GM18507 (cell line): ENCODE measurements around the gene DTWD1.
"Not testable (repeated sequence)": the region's sequence is repeated elsewhere in the genome, so short reads cannot be mapped to it uniquely, and the experiment has no call there.

ENCODE experiments used
- DNase-seq: peaks from one replicate; pipeline ENCODE4 v3.0.0; 2011; ENCODE audit warnings: low read depth; ENCODE audit not compliant: insufficient read length; ENCODE audit errors: extremely low spot score
- FAIRE-seq: peaks from 2 replicates; lab custom pipeline; 2011; peaks lifted over from hg19 to GRCh38; lab: Jason Lieb, UNC

DTWD1 gene

DNA sequence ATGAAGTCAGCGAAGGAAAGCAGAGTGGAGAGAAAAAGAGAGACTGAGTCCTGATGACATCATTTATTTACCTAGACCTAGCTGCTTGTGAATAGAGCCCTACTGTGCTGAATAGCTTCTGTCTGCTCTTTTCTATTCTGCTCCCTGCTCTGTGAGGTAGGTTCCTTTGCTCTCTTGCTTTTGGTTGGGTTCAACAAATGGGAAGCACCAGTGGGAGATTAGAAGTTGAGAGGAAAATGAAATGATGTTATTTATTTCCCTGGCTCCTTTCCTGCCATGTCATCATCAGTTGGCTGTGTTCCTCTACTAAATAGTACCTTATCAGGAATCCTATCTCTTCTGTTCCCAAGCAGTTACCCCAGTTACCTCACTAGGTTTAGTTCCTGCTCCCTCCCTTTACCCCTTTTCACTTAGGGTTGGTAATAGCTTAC, 23.5 kb downstream of the DTWD1 start:
- no peak for FAIRE-seq
- no peak for DNase-seq

DNA sequence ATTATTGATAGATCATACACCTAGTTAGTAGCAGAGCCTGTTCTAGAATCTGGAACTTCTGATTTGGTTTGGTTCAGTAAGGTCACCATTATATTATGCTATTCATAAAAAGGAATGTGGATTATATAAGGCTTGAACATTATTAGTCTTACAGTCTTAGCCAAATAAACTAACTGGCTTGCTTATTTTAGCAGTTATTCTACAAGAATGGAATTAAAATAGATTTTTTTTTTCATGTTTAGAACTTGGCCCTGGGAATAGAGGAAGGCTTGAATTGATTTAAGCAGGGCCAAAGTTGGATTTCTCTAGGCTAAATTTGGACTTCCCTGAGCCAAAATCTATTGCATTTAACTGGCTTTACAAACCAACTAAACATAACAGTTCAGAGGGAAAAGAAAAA, 24.4 kb downstream of the DTWD1 start:
- FAIRE-seq (no peak), DNase-seq (no peak)

DNA sequence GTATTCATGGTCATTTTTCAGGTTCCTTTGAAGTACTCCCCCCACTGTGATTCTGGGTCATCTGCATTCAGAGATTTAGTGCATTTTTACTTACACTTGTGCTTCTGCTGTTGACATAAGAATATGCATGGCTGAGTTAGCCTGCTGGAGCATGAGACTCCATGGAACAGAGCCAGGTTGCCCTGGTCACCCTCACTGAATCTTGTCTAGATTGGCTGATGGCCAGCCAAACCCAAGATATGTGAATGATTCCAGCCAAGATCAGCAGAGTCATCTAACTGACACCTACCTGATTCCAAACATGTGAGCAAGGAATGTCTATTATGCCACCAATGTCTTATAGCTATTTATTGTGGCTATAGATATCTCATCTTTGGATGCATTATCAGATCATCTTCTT, 25.1 kb downstream of the DTWD1 start:
- no peak for DNase-seq

DNA sequence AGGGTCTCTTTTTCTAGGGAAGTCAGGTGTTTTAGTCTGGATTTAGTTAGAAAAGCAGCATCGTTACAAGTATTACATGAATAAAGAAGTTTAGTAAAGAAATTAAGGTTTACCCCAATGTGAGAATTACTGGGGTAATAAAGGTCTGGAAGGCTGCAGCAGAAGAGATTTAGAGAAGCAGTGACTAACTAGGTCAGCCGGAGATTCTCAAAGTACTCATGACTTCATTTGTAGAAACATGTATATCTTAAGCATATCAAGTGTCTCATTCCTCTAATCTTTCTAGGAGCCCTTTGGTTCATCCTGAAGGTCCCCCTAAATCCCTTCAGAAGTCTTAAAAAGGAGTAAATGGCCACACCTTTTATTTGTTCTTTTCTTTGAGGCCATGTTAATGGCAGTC, 26.0 kb downstream of the DTWD1 start:
- FAIRE-seq: no peak
- no peak for DNase-seq

More for the DNA sequence above, 25.1 kb downstream of the DTWD1 start:
- FAIRE-seq: no peak

DNA sequence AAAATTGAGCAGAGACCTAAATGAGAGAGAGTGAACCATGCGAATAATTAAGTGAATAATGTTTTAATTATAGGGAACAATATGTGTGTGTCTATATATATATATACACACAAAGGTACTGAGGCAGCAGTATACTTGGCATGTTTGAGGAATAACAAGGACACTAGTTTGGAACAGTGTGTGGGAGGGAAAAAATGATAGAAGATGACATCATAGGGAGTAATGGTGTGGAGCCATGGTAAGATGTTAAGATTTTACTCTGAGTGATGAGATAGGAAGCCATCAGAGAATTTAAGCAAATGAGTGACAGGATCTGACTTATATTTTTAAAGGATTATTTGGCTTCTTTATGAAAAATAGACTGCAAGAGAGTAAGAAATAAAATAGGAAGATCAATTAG, 29.1 kb downstream of the DTWD1 start:
- no peak for FAIRE-seq
- DNase-seq: no peak

DNA sequence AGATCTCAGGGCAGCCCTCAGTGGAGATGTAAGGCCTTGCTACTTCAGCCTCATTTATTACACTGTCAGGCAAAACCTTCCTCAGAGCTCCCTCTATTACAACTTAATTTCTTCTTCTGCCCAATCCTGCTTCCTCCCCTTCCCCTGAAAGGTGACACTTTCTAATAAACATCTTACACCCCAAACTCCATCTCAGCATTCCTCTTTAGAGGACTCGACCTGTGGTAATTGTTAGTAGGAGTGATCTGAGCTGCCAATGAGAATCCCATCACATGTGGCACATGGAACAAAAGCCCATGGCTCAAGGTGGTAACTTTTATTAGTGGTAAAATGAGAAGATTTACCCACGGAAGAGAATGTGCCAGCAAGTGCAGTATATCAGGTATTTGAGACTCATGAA, 29.8 kb downstream of the DTWD1 start:
- no peak for FAIRE-seq
- DNase-seq: no peak

DNA sequence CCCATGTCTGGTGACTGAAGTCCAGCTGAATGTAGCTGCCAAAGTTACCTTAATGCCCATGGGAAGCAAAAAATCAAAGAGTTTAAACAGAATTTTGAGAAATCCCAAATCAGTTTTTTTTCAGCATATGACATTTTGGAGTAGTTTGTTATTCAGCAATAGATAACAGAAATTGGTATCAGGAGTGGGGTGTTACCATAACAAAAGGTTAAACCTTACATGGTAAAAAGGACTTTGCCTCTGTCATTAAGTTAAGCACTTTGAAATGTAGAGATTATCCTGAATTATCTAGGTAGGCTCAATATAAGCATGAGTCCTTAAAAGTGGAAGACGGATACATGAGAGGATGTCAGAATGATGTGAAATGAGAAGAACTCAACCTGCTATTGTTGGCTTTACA, 32.1 kb downstream of the DTWD1 start:
- FAIRE-seq: no peak
- no peak for DNase-seq

DNA sequence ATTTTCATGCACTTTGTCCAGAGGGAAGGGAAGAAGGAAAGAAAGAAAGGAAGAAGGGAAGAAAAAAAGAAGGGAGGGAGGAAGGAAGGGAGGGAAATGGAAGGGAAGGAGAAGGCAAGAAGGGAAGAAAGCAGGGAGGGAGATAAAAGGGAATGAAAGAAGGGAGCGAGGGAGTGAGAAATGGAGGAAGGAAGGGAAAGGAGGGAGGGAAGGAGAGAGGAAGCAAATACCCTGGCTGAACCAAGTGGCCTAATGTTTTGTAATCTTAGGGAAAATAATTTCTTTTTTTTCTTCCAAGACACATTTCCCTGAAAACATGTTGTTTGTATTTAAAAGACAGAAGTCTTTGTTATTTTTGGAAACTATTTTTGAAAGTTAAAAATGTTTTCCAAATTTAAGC, 35.9 kb downstream of the DTWD1 start:
- no peak for DNase-seq

DNA sequence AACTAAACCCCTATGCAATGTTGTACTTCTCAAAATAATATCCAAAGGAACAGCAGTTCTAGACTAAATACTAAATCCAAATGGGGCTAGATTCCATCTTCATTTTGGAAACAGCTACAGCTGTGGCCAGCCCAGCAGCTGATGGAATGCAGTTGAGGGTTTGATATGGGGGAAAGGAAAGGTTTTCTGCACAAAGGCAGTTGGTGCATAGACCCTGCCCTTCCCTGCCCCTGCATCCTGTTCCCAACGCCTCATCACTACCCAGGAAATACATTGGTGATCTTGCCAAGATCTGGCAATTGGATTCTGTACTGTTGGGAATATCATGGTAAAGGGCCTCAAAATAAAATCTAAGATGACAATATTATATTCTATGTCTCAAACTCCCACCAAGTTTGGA, 43.9 kb downstream of the DTWD1 start:
- no peak for DNase-seq
- no peak for FAIRE-seq

More for the DNA sequence above, 35.9 kb downstream of the DTWD1 start:
- no peak for FAIRE-seq

DNA sequence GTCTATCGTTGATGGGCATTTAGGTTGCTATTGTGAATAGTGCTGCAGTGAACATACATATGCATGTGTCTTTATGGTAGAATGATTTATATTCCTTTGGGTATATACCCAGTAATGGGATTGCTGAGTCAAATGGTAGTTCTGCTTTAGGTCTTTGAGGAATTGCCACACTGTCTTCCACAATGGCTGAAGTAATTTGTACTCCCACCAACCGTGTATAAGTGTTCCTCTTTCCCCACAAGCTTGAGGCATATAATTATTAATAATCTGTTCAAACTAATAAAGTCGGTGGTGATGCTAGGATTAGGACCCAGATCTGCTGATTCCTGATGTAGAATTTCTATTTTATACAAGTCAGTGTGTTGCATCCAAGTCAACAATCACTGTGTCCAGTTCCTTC, 45.6 kb downstream of the DTWD1 start:
- not testable (repeated sequence) for DNase-seq, FAIRE-seq

DNA sequence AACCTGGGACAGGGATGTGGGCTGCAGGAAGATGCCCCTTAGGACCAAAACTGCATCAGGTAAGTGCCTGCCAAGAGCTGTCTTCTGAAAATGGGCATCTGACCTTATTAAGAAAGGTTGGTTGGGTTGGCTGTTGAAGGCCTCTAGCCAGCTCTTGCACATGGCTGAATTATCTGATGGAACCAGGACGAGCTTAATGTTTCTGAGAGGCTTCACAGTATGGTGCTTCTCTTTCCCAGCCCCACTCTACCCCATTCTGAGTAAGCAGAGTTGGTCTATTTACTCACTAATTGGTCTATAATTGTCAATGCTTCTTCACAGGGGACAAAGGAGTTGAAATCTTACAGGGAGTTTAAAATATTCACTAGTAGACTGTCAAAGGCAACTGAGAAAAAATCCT, 48.4 kb downstream of the DTWD1 start:
- FAIRE-seq: no peak
- DNase-seq: no peak

DNA sequence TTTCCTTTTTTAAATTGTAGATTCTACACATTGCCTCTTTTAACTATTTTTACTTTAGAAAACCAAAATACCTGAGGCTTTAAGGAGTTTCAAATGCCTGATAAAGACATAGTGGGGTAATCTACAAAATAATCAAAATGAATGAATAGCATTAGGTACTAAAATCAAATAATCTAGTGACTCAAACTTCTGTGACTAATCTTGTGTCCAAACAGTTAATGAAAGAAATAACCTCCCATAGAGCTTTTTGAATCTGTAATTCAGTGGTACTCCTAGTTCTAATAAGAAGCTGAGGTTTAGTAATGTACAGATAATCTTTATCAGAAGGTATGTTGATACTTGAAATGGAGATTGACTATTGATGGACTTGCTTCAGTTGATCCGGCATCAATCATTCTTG, 53.0 kb downstream of the DTWD1 start:
- no peak for DNase-seq
- FAIRE-seq: no peak

DNA sequence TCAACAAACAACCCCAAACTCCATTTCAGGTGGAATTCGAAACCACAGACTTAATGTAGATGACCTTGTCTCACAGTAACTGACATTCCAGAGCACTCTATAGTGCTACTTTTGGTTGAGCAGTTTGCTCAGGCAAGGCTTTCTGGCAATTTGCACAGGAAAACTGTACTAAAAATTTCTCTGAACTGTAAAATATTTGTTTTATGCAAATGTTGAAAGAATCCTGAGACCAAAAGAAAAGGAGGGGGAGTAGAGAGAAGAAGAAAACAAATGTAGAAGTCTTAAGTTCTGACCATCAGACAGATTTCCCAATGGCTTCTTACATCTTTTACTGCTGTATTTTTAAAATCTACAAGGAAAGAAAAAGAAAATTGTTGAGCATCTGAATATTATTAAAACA, 53.5 kb downstream of the DTWD1 start:
- FAIRE-seq: no peak
- DNase-seq: no peak

DNA sequence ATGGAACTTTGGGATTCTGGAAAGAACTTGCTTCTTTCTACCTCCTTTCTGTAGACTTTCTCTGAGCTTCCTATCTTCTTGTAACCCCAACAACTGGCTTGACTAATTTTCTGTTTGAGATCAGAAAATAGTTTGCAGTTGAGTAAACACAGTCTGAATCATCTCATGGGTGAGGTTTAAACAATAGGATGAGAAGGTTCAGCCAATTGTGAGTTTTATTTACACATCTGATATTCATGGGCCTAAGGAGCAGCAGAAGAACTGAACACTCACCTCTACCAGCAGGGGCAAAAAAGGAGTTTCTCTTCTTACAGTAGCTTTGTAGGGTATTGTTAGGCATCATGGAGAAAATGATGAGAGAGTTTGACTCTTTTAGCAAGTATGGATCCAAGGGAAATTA, 54.2 kb downstream of the DTWD1 start:
- FAIRE-seq (no peak), DNase-seq (no peak)

DNA sequence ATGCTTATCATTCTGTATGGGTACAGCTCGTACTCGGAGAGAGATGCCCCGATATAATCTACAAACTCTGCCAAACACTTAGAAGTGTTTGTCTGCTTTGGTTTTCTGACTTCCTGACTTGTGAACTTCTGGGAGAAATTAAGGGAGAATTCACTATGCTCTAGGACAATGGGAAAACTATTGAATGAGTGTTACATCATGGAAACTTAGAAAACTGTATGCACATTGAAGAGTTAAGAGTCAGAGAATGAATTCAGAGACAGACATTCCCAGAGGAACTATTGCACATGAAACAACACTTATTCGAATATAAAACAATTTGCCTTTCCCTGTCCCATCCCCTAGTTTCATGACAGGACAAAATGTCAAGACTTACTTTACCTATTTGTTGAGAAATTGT, 57.8 kb downstream of the DTWD1 start:
- no peak for FAIRE-seq
- DNase-seq: no peak

DNA sequence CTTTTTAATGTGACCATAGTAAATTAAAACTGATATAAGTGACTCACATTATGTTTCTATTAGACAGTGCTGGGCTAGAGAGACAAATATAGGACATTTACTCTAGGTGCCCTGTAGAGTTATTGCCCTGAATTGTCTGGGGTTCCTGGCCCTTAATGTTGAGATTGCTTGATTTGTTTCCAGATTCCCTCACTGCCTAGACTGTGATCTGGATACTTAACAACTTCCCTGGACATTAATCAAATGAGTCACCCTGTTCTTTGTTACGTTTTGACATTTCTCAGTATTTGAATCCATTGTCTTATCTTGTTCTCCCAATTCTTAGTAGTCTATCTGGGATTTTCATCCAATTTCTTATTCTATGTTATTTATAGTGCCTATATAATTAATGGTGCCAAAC, 65.8 kb downstream of the DTWD1 start:
- no peak for FAIRE-seq

DNA sequence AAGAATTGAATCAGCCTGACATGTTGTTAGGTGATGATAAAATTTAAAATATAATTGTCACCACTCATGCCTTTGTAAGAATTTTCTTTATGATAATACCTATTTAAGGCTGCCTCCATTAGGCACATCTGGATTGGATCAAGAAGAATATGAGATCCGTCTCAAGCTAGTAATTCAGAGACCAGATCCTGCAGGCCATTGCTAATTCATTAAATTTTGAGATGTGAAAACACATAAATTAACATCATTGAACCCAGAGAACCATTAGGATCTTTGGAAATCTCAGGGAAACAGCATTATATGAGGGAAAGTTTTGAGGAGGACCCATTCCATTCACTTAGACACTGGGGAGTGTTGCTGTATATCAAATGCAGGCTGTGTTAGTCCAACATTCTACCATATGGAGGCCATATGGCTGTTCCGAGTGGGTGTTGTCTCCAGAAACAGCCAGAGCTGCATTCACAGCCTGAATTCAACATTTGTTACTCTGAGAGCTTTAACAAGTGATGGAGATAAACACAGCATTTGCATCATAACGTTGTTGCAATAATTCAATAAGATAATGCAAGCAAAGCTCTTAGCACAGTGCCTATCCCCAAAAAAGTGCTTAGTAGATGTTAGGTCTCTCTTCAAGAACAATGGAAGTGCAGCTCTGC, 67.4 kb downstream of the DTWD1 start:
- FAIRE-seq (no peak), DNase-seq (no peak)

More for the DNA sequence above, 65.8 kb downstream of the DTWD1 start:
- no peak for DNase-seq

DNA sequence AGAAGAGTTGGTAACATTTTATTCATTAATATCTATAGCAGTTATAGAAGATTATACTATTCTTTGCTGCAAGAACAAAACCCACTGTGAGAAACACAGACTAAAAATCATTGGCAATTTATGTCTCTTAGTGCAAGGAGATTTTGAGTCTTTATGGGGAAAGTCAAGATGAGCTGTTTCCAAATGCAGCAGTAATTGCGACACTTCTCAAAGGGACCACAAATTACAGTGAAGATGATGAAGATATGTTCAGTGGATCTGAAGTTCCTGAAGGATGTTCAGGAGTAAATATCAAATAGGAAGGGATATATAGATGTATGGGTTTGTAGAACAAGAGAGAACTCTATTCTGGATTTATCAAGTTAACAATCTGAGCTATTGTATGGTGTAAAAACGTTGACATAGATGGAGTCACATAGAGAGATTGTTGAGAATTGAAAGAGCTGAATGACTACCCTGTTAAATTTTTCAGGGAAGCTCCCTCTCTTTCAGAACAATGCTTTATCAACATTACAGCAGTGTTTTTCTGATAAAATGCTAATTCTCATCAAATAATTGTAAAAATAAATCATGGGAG, 71.8 kb downstream of the DTWD1 start:
- DNase-seq: no peak
- FAIRE-seq: no peak

DNA sequence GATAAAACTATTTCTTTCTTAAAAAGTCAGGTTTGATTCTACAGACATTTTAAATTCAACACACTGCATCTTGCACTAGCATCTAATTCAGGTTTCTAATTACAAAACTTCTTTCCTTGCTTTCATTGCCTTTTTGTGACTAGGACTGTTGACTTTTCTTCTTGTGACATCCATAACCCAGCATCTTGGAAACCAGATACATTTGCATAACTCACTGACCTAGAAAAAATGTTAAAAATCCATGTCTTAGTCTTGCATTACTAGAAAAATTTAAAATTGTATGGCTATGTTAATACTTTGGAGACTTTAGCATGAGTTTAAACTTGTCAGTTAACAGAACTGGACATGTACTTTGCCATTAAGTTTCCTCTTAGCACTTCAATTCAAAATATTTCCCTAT, 72.7 kb downstream of the DTWD1 start:
- DNase-seq (no peak), FAIRE-seq (no peak)

DNA sequence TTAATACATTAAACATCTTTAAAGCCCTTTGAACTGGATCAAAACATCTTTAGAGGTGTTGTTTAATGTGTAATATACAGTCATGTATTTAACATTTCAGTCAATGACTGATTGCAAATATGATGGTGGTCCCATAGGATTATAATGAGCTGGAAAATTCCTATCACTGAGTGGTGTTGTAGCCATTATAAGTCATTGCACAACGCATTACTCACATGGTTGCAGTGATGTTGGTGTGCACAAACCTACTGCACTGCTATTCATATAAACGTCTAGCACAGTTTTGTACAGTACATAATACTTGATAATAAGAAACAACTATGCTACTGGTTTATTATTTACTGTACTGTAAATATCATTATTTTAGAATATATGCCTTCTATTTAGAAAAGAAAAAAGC, 75.6 kb downstream of the DTWD1 start:
- no peak for FAIRE-seq
- no peak for DNase-seq

DNA sequence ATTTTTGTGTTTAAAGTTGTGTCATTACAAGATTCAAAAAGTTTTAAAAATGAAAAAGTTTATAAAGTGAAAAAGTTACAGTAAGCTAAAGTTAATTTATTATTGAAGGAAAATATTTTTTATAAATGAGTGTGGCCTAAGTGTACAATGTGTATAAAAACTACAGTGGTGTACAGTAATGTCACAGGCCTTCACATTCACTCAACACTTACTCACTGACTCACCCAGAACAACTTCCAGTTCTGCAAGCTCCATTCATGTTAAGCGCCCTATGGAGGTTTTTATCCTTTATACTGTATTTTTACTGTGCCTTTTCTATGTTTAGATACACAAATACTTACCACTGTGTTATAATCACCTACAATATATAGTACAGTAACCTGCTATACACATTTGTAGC, 76.3 kb downstream of the DTWD1 start:
- no peak for DNase-seq
- FAIRE-seq: no peak

DNA sequence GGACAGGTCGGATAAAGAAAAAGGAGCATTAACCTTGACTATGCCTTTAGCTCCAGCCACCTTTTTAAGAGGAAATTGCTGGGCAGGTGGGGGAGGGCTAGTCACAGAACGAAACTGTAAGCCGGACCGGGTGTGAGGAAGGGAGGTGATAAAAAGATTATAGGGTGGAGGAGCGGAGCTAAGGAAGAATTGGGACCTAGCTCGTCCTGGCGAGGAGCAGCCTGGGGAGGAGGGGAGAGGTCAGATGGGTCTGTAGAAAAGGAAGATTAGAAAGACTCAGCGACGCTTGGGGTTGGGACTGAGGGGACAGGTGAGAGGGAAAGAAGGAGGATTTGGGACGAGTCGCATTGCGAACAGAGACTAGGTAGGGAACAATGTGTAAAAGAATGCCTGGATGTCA, 82.1 kb downstream of the DTWD1 start:
- not testable (repeated sequence) for DNase-seq, FAIRE-seq
